ENCODE measurements around the gene PLPPR2.
"Not testable (repeated sequence)": the region's sequence is repeated elsewhere in the genome, so short reads cannot be mapped to it uniquely, and the experiment has no call there.

The PLPPR2 gene

DNA sequence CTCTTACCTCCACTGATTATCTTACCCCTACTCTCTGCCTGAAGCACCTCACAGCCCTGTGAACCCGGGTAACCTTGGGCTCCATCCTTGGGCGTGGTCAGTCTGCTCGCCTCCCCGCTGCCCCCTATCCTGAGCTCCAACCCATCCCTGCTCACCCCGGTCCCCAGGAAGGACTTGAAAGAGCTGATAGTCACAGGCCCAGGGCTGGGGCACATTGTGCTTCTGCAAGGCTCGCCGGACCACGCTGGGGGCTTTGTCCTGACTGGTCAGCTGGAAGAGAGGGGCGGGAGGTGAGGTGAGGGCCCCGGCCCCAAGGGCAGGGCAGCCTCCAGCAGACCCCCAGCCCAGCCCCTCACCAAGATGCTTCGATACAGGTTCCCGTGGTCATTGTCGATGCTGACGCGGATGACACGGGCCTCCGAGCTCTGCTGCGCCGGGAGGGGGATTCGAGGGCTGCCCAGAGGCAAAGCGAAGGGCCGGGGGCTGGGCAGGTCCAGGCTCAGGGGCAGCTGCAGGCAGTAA is 41.9 kb downstream of the PLPPR2 start:
- no peak for DNase-seq (ENCODE audit: low read depth, low spot score)

DNA sequence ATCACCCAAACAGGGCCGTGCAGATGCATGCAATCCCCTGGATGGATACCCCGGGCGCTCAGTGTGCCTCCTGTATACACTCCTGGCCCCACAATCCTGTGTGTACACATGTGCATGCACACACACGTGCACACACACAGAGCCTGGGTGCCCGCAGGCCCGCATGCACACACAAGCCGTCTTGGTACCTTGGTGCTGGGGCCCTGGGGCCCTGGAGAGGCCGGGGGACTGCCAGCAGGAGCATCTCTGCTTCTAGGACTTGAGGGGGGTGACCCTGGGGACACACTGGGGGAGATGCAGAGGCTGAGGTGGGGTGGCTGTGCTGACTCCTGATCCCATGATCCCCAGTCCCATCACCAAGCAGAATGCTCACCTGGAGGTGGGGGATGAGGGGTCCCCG is 44.4 kb downstream of the PLPPR2 start:
- DNase-seq (ENCODE audit: low read depth, low spot score) = no peak

GRCh38 chr19:11400798-11401197 is 45.6 kb downstream of the PLPPR2 start:
- no peak for DNase-seq (ENCODE audit: low read depth, low spot score)

GRCh38 chr19:11401808-11402543 is 46.7 kb downstream of the PLPPR2 start:
- no peak for DNase-seq (ENCODE audit: low read depth, low spot score)

DNA sequence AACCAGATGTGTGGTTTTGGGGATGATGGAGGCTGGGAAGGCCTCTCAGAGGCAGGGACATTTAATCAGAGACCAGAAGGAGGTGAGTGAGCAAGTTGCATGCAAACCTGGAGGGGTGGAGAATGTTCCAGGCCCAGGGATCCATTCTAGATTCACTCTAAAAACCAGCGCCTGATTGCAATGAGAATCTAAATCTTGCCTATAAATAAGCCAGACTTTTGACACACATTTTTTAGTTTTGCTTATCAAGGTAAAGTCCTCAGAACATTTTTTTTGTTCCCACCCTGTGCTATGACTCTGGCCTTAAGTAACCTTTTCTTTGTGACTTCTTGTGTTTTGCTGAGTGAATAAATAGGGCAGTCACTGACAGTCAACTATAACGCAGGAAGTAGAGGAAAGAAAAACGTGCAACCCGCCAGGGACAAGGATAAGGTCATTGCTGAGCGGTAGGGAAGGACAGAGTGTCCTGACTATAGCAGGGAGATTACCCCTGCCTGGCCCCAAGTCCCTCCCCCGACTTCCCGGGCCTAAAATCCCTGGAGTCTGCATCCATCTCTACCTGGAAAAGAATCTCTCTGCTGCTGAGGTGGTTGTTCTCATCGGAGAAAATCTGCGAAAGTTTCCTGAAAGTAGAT is 49.5 kb downstream of the PLPPR2 start:
- DNase-seq (ENCODE audit: low read depth, low spot score) = no peak

- DNase-seq (ENCODE audit: low read depth, low spot score) = no peak
Measured at GRCh38 chr19:11405846-11406643, 50.8 kb downstream of the PLPPR2 start.

DNA sequence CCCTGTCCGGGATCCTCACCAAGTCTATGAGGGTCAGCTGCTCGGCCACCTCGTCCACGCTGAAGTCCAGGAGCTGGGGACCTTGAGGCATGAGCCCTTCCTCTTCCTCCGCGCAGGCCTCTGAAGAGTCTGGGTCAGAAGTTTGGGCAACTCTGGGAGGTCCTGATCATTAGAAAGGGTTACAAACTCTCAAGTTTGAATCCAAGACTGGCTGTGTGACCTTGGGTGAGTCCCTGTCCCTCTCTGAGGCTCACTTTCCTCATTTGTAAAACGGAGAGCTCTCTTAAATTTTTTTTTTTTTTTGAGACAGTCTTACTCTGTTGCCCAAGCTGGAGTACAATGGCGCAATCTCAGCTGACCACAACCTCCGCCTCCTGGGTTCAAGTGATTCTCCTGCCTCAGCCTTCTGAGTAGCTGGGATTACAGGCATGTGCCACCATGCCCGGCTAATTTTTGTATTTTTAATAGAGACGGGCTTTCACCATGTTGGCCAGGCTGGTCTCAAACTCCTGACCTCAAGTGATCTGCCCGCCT is 51.5 kb downstream of the PLPPR2 start:
- not testable (repeated sequence) for DNase-seq (ENCODE audit: low read depth, low spot score)

GRCh38 chr19:11408591-11408990 is 53.4 kb downstream of the PLPPR2 start:
- no peak for DNase-seq (ENCODE audit: low read depth, low spot score)

- no peak for DNase-seq (ENCODE audit: low read depth, low spot score)
Measured at GRCh38 chr19:11410682-11411081, 55.5 kb downstream of the PLPPR2 start.

GRCh38 chr19:11414544-11414943 is 59.3 kb downstream of the PLPPR2 start:
- DNase-seq (ENCODE audit: low read depth, low spot score) = no peak
